Omental fat pad (tissue), 4 donors: ENCODE measurements around the gene DHRS1. TPM values are rescaled to one million over a fixed set of nuclear protein-coding genes. Genes with fewer than 3 reads are reported as not detected.

ENCODE experiments used
- ATAC-seq: fragments of 150-250 bp; one replicate; pipeline ENCODE4 v1.9.1; 2016; ENCODE audit warnings: mild to moderate bottlenecking, moderate library complexity; ENCODE audit not compliant: low FRiP score
- DNase-seq: peaks from one replicate; pipeline ENCODE4 v3.0.0-alpha.2; 2019; ENCODE audit warnings: low spot score
- CTCF ChIP-seq, 3 donors: fragments of 450-650 bp; IDR thresholded peaks; one replicate each; pipeline ENCODE4 v1.5.1; 2016 to 2017; ENCODE audit warnings: antibody characterized with exemption in 3 of 3, mild to moderate bottlenecking in 3 of 3, moderate library complexity in 2 of 3
- total RNA-seq, 4 donors: library from RNA; depleted of rRNA; stranded (reverse); fragments of >200 nt; gene quantifications; one replicate each; pipeline ENCODE4 v1.1.0, GENCODE V29; 2016

DHRS1 gene
- total RNA-seq, 4 donors from 2014 or later: 14.3 to 42.5 (median 23.7) TPM

- TF ChIP-seq CTCF (IDR thresholded peaks at IDR 0.05): no peak
- DNase-seq (no peak), ATAC-seq (no peak)
Measured at GRCh38 chr14:24273422-24273998, 26.1 kb downstream of the DHRS1 start.

GRCh38 chr14:24272467-24272866 is 27.1 kb downstream of the DHRS1 start:
- ATAC-seq (no peak), DNase-seq (no peak)
- no peak for TF ChIP-seq CTCF (IDR thresholded peaks at IDR 0.05)

GRCh38 chr14:24271834-24272263 is 27.7 kb downstream of the DHRS1 start:
- no peak for TF ChIP-seq CTCF (IDR thresholded peaks at IDR 0.05)
- ATAC-seq (no peak), DNase-seq (no peak)

GRCh38 chr14:24271134-24271833 is 28.3 kb downstream of the DHRS1 start, which contains the start of gene RABGGTA:
TSS of gene RABGGTA (minus strand) at chr14:24271597. CDS start at chr14:24271115, 482 bp downstream.
- ATAC-seq (peak; percentile 85), DNase-seq (no peak)

GRCh38 chr14:24270537-24271133 is 28.9 kb downstream of the DHRS1 start:
- ATAC-seq (peak; percentile 7), DNase-seq (no peak)
- no peak for TF ChIP-seq CTCF (IDR thresholded peaks at IDR 0.05)

More at GRCh38 chr14:24271134-24271833, 28.3 kb downstream of the DHRS1 start, which contains the start of gene RABGGTA:
- no peak for TF ChIP-seq CTCF (IDR thresholded peaks at IDR 0.05)

GRCh38 chr14:24269910-24270536 is 29.6 kb downstream of the DHRS1 start:
- DNase-seq (no peak), ATAC-seq (no peak)
- no peak for TF ChIP-seq CTCF (IDR thresholded peaks at IDR 0.05)
